Stimulated activated naive CD8-positive, alpha-beta T cell treated with anti-CD3 and anti-CD28 coated beads, Interleukin-15, amount 100 ng/mL, for 72 hours (primary cell): Measurements from ENCODE around the gene CCDC92B.
"Not testable (repeated sequence)": the region's sequence is repeated elsewhere in the genome, so short reads cannot be mapped to it uniquely, and the experiment has no call there.

Experiments
- ATAC-seq: fragments of 150-1000 bp; cut with Tn5 transposase; 2 replicates; pipeline ENCODE4 v1.10.0; 2021; ENCODE audit warnings: mild to moderate bottlenecking, moderate library complexity
- DNase-seq, 2 donors: peaks; one replicate each; pipeline ENCODE4 v3.0.0; 2021 to 2022
- H3K27ac Mint-ChIP-seq, 2 donors: one replicate each; pipeline ENCODE4 v1.8.0; 2022; ENCODE audit warnings: mild to moderate bottlenecking in 2 of 2, mixed read lengths in 2 of 2, moderate library complexity in 2 of 2
- H3K27me3 Mint-ChIP-seq: one replicate; pipeline ENCODE4 v1.8.0; 2022; ENCODE audit warnings: mixed read lengths
- H3K4me1 Mint-ChIP-seq: one replicate; pipeline ENCODE4 v1.8.0; 2022; ENCODE audit warnings: mild to moderate bottlenecking, mixed read lengths
- H3K4me3 Mint-ChIP-seq, 2 donors: one replicate each; pipeline ENCODE4 v1.8.0; 2022; ENCODE audit warnings: mild to moderate bottlenecking in 2 of 2, mixed read lengths in 2 of 2, moderate library complexity in 1 of 2
- H3K9me3 Mint-ChIP-seq, 2 donors: one replicate each; pipeline ENCODE4 v1.8.0; 2022; ENCODE audit warnings: mixed read lengths in 2 of 2

CCDC92B gene

DNA sequence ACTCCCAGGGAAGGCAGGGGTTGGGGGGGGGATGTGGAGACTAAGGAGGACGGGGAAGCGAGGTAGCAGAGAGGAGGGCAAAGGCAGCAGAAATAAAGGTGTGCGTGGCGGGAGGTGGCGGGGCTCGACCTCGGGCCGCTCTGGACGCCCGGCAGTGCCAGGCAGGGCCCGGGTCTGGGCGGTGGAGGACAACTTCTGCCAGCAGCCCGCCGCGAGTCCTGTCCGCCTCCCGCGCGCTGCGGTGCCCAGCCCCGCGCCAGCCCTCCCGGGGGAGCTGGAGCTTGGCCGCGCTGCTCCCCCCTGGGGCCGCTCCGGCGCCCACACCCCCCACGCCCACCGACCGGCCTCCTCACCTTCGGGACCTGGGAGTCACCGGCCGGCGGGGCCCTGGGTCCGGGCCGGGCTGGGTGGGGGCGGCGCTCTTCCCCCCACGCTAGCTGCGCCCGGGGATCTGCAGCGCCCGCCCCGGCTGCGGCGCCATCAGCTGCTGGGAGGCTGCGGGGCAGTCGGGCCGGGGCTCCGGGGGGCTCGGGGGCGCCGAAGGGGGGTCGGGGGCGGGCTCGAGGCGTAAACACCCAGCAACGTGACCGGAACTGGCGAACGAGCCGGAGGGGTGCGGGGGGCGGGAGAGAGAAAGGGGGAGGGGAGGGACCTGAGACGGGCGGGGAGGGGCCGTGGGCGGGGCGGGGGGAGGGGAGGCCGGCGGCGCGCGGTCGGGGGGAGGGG is at the start of gene CCDC92B:
TSS of gene CCDC92B (minus strand) at position 595 of the 726 bp plus-strand sequence. CDS start 14,507 bp downstream, outside the sequence.
- no peak within 1 kb of the TSS for H3K27ac Mint-ChIP-seq
- ATAC-seq (peak; percentile 39), DNase-seq (no peak)
- H3K9me3 Mint-ChIP-seq, result no peaks in the 10 kb centered on the region
- no peaks in the 10 kb centered on the region for H3K4me1 Mint-ChIP-seq
- peaks cover 85% of the 10 kb centered on the region for H3K27me3 Mint-ChIP-seq
- peak within 1 kb of the TSS in 1 of 2 donors; percentile 53 for H3K4me3 Mint-ChIP-seq

DNA sequence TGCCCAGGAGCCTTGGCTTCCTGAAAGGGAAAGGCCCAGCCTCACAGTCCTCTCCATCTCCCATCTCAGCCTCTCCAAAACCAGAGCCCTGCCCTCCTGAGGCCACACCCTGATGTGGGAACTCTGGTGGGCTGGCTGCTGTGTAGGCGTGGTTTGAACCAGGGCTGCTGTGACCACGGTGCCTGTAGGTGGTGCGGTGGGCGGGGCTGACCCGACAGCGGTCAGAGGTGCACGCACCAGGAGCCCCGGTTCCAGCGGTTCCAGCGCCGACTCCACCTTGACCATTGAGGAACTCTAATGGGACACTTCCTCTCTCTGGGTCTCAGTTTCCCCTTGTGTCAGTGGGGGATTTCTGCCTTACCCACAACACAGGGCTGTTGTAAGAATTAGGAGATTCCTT is 49.2 kb upstream of the CCDC92B start:
- peaks cover 65% of the 10 kb centered on the region for H3K27me3 Mint-ChIP-seq
- H3K9me3 Mint-ChIP-seq, result no peaks in the 10 kb centered on the region
- no peak for DNase-seq
- peaks cover 60% of the 10 kb centered on the region for H3K4me1 Mint-ChIP-seq
- ATAC-seq, result no peak
- no peak overlapping the region for H3K4me3 Mint-ChIP-seq
- no peak overlapping the region for H3K27ac Mint-ChIP-seq

DNA sequence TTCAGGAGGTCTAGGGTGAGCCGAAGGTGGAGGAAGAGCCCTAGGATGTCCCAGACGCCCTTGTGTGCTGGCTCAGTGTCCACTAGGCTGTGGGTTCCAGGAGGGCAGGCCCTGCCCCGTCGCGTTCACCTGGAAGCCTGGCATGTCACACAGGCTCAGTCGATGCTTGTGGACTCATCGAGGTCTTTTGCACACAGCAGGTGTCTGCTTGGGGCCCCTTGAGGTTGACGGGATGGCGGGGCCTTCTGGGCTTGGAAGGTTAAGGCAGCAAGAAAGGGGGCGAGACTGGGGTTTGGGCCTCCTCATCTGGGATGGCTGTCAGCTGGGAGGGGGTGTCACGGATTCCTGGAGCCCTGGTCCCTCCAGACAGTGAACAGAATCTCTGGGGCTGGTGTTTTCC is 48.7 kb upstream of the CCDC92B start:
- no peak overlapping the region for H3K4me3 Mint-ChIP-seq
- DNase-seq (no peak), ATAC-seq (no peak)
- peaks cover 65% of the 10 kb centered on the region for H3K4me1 Mint-ChIP-seq
- H3K27ac Mint-ChIP-seq, result no peak overlapping the region
- H3K27me3 Mint-ChIP-seq, result peaks cover 68% of the 10 kb centered on the region
- H3K9me3 Mint-ChIP-seq, result no peaks in the 10 kb centered on the region

DNA sequence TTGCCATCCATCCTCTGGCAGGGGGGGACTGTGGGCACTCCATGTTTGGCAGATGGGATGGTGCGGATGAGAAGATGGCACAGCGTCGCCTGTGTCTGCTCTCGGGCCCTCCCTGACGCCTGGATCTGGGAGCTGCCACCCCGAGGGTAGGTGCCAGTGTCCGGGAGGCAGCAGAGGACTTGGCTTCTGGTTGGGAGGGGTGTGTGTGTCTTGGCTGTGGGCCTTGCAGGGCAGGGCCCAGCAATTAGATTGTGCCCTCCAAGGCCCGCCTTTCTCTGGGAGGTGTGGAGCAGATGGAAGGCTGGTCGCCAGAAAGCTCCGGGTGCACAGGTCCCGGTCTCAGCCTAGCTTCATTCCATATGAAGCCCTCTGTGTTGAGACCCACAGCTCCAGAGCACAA is 48.2 kb upstream of the CCDC92B start:
- no peak overlapping the region for H3K4me3 Mint-ChIP-seq
- DNase-seq (no peak), ATAC-seq (no peak)
- peaks cover 70% of the 10 kb centered on the region for H3K27me3 Mint-ChIP-seq
- H3K27ac Mint-ChIP-seq, result no peak overlapping the region
- H3K9me3 Mint-ChIP-seq, result no peaks in the 10 kb centered on the region
- peaks cover 70% of the 10 kb centered on the region for H3K4me1 Mint-ChIP-seq

DNA sequence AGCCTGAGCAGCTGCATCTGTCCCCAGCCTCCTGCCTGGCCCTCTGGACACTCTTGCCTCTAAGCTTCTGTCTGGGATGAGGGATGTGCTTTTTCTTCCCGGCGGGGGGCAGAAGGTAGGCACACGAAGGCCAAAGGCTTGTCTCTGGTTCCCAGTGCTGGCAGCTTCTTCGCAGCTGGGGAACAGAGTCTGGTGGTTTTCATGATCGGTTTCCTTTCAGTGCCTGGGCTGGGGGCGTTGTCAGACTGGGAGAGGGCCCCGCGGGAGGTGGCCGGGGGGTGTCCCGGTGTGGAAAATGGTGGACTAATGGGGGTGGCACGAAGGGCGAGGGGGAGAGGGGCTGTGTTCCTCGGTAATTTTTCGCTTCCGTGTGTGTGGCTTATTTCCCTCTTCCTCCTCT is 47.8 kb upstream of the CCDC92B start:
- Mint-ChIP-seq H3K27me3 (peaks cover 74% of the 10 kb centered on the region), H3K4me3 (peak overlapping the region in 1 of 2 donors; percentile 57), H3K4me1 (peaks cover 75% of the 10 kb centered on the region), H3K27ac (no peak overlapping the region), H3K9me3 (no peaks in the 10 kb centered on the region)
- ATAC-seq (no peak), DNase-seq (no peak)

DNA sequence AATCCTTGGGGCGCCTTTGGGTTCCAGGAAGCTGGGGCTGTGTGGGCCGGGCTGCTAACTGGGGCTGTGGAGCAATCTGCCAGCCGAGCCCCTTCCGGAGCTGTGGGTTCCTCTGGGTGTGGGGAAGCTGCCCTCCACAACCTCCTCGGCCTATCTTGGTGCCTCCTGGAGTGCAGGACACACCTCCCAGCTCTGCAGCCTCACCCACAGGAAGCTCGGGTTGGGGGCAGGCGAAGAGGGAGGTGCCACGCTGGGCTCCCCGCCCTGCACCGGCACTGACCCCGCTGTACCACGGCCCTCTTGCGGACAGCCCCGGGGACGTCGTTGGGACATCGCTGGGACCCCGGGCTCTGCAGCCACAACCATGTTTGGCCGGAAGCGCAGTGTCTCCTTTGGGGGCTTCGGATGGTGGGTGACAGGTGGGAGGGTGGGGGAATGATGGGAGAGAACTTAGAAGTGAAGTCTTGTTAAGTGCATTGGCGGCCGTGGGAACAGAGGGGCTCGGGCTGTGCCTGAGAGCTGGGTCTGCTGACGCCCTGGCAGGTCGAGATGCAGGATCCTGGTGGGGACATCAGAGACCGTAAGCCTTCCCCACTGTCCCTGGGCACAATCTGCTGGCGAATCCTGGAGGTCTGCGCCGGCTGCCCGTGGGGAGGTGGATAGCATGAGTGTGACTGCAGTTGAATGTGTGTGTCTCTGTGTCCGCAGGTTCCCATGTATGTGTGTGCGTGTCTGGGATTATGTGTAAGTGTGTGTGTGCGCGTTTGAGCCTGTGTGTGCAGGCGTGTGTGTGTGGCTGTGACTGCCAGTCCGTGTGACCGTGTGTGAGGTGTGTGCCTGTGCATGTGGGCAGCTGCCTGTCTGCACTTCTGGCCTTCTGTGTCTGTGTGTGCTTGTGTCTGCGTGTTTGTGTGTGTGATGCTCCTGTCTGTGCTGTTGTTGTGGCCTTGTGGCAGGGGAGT is 47.0 kb upstream of the CCDC92B start, which contains the start of gene RAP1GAP2:
TSS of gene RAP1GAP2 (plus strand) at position 275 of the 962 bp plus-strand sequence. CDS start at position 365, 90 bp downstream.
- Mint-ChIP-seq H3K27me3 (peaks cover 82% of the 10 kb centered on the region), H3K27ac (no peak within 1 kb of the TSS)
- DNase-seq, result peak in 1 of 2 donors; percentile 51

DNA sequence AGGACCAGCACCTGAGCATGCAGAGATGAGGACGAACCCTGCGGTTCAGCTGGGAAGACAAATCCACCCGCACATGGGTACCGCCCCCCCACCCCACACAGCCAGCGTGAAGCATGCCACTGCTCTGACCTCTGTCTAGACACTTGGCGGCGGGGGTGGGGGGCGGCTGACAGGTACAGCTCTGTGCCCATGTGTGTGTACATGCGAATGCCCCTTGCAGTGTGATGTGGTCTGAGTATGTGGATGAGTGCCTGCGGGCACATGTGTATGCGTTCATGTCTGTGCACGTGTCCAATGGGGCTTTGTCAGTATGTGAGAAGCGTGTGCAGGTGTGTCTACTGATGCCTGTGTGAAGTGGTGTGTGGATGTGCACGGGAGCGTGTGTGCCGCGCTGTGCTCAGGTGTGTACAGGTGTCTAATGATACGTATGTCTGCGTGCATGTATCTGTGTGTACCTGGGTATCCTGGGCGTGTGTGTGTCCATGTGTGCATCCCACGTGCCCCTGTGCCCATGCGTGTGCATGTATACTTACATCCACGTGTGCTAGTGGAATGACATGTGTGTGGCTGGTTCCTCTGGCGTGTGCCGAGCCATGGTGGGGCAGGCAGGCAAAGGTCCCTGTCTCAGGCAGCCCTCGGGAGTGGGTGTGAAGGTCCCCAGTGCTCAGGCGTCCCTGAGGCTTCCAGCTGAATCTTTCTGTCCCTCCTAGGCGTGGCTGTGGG is 46.1 kb upstream of the CCDC92B start:
- DNase-seq (no peak), ATAC-seq (peak; percentile 1)
- Mint-ChIP-seq H3K4me1 (peaks cover 87% of the 10 kb centered on the region), H3K9me3 (no peaks in the 10 kb centered on the region), H3K27me3 (peaks cover 89% of the 10 kb centered on the region), H3K4me3 (peak overlapping the region; percentile 57 to 71), H3K27ac (no peak overlapping the region)

More for the DNA sequence above, 47.0 kb upstream of the CCDC92B start, which contains the start of gene RAP1GAP2:
- Mint-ChIP-seq H3K9me3 (no peaks in the 10 kb centered on the region), H3K4me1 (peaks cover 82% of the 10 kb centered on the region), H3K4me3 (peak within 1 kb of the TSS; percentile 57 to 71)
- ATAC-seq, result peak; percentile 67

DNA sequence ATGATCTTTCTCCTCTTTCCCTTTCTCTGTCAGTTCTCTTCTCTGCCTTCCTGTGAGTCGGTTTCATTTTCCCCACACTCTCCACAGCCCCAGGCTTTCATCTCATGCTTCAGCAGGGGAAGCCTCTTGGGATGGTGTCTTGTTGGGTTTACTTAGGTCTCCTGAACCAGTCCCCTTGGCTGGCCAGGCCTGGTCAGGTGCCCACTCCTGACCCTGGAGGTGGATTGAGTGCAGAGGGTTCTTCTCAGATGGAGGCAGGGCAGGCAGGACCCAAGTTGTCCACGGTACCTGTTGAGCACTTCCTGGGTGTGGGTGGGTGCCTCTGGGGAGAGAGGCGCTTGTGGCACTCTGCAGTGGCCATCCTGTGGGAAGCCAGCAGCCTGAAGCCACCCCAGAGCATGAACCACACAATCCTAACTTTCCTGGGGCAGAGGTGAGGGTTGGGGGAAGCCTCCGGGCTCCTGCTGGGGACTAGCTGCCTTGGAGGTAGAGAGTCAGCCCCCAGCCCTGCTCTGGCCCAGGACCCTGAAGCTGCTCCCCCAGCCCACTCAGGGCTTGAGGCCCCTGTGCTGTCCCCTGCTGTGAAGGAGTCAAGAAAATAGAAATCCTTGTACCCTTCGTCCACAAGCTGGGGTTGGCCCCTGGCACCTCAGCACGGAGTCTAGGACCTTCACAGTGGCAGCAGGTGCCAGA is 44.8 kb upstream of the CCDC92B start:
- H3K4me3 Mint-ChIP-seq, result peak overlapping the region in 1 of 2 donors; percentile 75
- H3K4me1 Mint-ChIP-seq, result peaks cover 81% of the 10 kb centered on the region
- no peak for ATAC-seq
- H3K27ac Mint-ChIP-seq, result no peak overlapping the region
- H3K9me3 Mint-ChIP-seq, result no peaks in the 10 kb centered on the region
- peaks cover 93% of the 10 kb centered on the region for H3K27me3 Mint-ChIP-seq
- DNase-seq, result no peak

DNA sequence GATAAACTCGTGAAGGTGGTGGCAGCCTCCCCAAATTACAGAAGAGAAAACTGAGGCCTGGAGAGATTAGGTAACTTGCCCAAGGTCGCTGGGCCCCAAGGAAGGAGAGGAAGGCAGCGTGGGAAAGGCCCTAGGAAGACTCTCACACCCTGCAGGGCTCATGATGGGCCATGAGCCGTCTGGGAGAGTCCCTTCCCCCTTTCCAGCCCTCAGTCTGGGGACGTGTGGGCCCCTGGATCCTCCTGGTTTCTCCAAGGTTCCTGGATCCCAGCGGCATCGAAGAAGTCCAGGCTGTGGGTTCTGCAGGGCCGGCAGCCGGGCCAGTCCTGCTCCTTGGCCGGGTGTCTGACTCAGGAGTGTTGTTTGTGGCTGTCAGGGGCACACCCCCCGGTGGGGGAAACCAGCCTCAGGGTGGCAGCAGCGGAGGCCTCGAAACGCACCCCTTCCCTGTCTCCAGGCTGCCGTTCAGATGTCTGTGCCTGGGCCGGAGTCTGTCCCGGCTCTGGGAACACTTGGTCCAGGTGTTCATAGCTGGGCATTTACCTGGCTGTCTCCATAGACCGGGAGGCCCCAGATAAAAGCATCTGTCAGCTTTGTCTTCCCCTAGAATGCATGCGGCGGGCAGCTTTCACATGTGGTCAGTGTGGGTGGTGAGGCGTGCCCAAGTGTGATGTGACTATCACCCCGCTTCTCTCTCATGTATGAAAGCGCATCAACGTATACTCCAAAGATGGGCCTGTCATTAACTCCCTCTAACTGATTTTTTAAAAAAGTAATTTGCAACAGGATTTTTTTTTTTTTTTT is 43.1 kb upstream of the CCDC92B start:
- Mint-ChIP-seq H3K9me3 (no peaks in the 10 kb centered on the region), H3K27ac (no peak overlapping the region), H3K4me1 (peaks cover 66% of the 10 kb centered on the region), H3K4me3 (peak overlapping the region; percentile 24 to 31), H3K27me3 (peaks cover 90% of the 10 kb centered on the region)
- peak; percentile 77 to 87 for DNase-seq
- peak; percentile 92 for ATAC-seq

DNA sequence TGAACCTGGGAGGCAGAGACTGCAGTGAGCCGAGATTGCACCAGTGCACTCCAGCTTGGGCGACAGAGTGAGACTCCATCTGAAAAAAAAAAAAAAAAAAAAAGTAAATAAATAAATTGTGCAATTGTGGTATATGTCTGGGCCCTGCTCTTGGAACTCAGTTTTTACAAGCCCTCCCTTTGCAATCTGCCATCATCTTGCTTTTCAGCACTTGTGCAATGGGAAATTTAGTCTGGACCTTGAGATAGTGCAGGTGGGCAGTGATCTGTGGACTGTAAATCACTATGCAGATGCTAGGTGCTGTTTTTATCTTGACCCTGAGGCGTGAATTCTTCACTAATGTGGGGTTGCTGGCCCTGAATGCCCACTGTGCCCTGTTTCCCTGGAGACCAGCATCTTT is 40.2 kb upstream of the CCDC92B start:
- no peak for ATAC-seq
- Mint-ChIP-seq H3K4me1 (peaks cover 43% of the 10 kb centered on the region), H3K4me3 (no peak overlapping the region), H3K27ac (no peak overlapping the region), H3K9me3 (no peaks in the 10 kb centered on the region), H3K27me3 (peaks cover 61% of the 10 kb centered on the region)
- DNase-seq, result no peak

DNA sequence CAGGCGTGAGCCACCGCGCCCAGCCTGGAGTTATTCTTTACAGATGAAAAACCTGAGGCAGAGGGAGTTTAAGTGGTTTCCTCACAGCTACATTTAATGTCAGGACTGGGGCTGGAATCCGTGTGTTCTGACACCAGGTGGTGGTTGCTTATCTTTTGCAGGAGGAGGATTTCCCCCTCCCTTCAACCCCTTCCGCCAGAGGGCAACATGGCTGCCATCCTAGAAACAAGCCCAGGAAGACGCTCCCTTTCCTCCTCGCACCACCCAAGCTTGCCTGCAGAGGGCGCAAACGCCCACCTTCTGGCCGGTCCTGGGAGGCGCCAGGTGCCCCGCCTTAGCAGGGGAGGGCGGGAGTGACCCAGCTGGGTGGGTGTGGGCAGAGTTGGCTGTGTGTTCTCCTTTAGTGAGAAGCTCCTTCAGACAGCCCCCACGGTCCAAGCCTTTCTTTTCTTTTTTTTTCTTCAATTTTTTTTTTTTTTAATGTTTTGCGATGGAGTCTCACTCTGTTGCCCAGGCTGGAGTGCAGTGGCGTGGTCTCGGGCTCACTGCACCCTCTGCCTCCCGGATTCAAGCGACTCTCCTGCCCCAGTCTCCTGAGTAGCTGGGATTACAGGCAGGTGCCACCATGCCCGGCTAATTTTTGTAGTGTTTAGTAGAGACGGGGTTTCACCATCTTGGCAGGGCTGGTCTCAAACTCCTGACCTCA is 36.9 kb upstream of the CCDC92B start:
- DNase-seq, result peak; percentile 86 to 90
- Mint-ChIP-seq H3K27ac (no peak overlapping the region), H3K9me3 (no peaks in the 10 kb centered on the region), H3K4me3 (peak overlapping the region in 1 of 2 donors; percentile 31), H3K4me1 (peaks cover 9% of the 10 kb centered on the region), H3K27me3 (peaks cover 42% of the 10 kb centered on the region)
- ATAC-seq, result peak; percentile 98

DNA sequence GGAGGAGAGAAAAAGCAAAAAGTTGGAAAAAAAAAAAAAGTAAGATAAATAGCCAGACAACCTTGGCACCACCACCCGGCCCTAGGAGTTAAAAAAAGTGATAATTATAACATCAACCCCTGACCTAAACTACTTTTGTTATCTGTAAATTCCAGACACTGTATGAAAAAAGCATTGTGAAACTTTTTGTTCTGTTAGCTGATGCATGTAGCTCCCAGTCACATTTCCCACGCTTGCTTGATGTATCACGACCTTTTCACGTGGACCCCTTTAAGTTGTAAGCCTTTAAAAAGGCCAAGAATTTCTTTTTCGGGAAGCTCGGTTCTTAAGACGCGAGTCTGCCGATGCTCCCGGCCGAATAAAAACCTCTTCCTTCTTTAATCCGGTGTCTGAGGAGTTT is 35.9 kb upstream of the CCDC92B start:
- not testable (repeated sequence) for DNase-seq, ATAC-seq, H3K4me3 Mint-ChIP-seq, H3K4me1 Mint-ChIP-seq, H3K27ac Mint-ChIP-seq, H3K9me3 Mint-ChIP-seq
- H3K27me3 Mint-ChIP-seq, result peaks cover 33% of the 10 kb centered on the region

DNA sequence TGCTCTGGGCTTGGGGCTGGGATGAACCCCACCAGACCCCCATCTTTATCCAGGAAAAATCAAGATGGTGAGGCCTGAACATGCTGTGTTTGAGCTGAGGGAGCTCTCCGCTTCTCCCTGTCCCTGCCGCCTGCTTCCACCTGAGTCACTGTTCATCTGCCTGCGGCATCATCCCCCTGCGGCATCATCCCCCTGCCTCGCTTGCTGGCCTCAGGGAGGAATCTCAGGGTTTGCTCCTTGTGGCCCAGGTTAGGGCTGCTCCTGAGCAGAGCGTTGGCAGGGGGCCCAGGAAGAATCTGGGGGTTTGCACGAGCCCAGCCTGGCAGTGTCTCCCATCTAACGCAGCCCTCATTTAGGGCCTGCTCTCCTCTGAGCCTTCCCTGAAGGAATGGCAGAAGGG is 35.4 kb upstream of the CCDC92B start:
- no peak overlapping the region for H3K27ac Mint-ChIP-seq
- H3K9me3 Mint-ChIP-seq, result no peaks in the 10 kb centered on the region
- peaks cover 30% of the 10 kb centered on the region for H3K27me3 Mint-ChIP-seq
- DNase-seq, result no peak
- no peak for ATAC-seq
- H3K4me1 Mint-ChIP-seq, result peaks cover 6% of the 10 kb centered on the region
- H3K4me3 Mint-ChIP-seq, result no peak overlapping the region
